ENCODE data around the gene FMO1.

FMO1 gene
- total RNA-seq: 0 reads per million in 9 experiments

GRCh38 chr1:171248302-171248701 lies at the start of gene FMO1:
FMO1 (plus strand) TSS chr1:171248494; CDS start chr1:171258088, 9,594 bp downstream.
- no peak for ATAC-seq (replicated peaks)
- H3K9me3 Mint-ChIP-seq: no peaks in the 10 kb centered on the region
- DNase-seq: no peak
- H3K27ac Mint-ChIP-seq: no peak within 1 kb of the TSS
- H3K4me3 Mint-ChIP-seq: no peak within 1 kb of the TSS
- no peaks in the 10 kb centered on the region for H3K36me3 Mint-ChIP-seq (ENCODE audit: insufficient read depth)
- H3K27me3 Mint-ChIP-seq: peaks cover 47 to 52% of the 10 kb centered on the region in 2 donors
- H3K4me1 Mint-ChIP-seq (ENCODE audit: low read depth in 2 of 2): peaks cover 9% of the 10 kb centered on the region in 2 donors

GRCh38 chr1:171204296-171204695 lies 44.0 kb upstream of the FMO1 start:
- H3K36me3 Mint-ChIP-seq (ENCODE audit: insufficient read depth): no peaks in the 10 kb centered on the region
- H3K4me1 Mint-ChIP-seq (ENCODE audit: low read depth in 2 of 2): no peaks in the 10 kb centered on the region
- H3K27ac Mint-ChIP-seq: no peak overlapping the region
- H3K4me3 Mint-ChIP-seq: no peak overlapping the region
- peaks cover 31 to 60% of the 10 kb centered on the region in 2 donors for H3K27me3 Mint-ChIP-seq
- H3K9me3 Mint-ChIP-seq: no peaks in the 10 kb centered on the region
- DNase-seq (no peak), ATAC-seq (replicated peaks) (no peak)

GRCh38 chr1:171206204-171206977 lies 41.9 kb upstream of the FMO1 start:
- ATAC-seq (replicated peaks): no peak
- H3K27ac Mint-ChIP-seq: no peak overlapping the region
- peaks cover 31 to 54% of the 10 kb centered on the region in 2 donors for H3K27me3 Mint-ChIP-seq
- DNase-seq: no peak
- no peak overlapping the region for H3K4me3 Mint-ChIP-seq
- no peaks in the 10 kb centered on the region for H3K4me1 Mint-ChIP-seq (ENCODE audit: low read depth in 2 of 2)
- no peaks in the 10 kb centered on the region for H3K9me3 Mint-ChIP-seq
- no peaks in the 10 kb centered on the region for H3K36me3 Mint-ChIP-seq (ENCODE audit: insufficient read depth)

- no peak overlapping the region for H3K27ac Mint-ChIP-seq
- H3K36me3 Mint-ChIP-seq (ENCODE audit: insufficient read depth): no peaks in the 10 kb centered on the region
- no peak for ATAC-seq (replicated peaks)
- H3K9me3 Mint-ChIP-seq: no peaks in the 10 kb centered on the region
- peaks cover 31 to 54% of the 10 kb centered on the region in 2 donors for H3K27me3 Mint-ChIP-seq
- no peaks in the 10 kb centered on the region for H3K4me1 Mint-ChIP-seq (ENCODE audit: low read depth in 2 of 2)
- no peak for DNase-seq
- H3K4me3 Mint-ChIP-seq: no peak overlapping the region
Measured at GRCh38 chr1:171206978-171207355, 41.3 kb upstream of the FMO1 start.

- no peak for DNase-seq
- Mint-ChIP-seq H3K27ac (no peak overlapping the region), H3K9me3 (no peaks in the 10 kb centered on the region), H3K36me3 (ENCODE audit: insufficient read depth) (no peaks in the 10 kb centered on the region), H3K4me1 (ENCODE audit: low read depth in 2 of 2) (no peaks in the 10 kb centered on the region), H3K27me3 (peaks cover 31 to 52% of the 10 kb centered on the region in 2 donors), H3K4me3 (no peak overlapping the region)
- ATAC-seq (replicated peaks): no peak
Measured at GRCh38 chr1:171207377-171207776, 40.9 kb upstream of the FMO1 start.

GRCh38 chr1:171210355-171210754 lies 37.9 kb upstream of the FMO1 start:
- H3K27me3 Mint-ChIP-seq: peaks cover 29 to 43% of the 10 kb centered on the region in 2 donors
- H3K4me1 Mint-ChIP-seq (ENCODE audit: low read depth in 2 of 2): no peaks in the 10 kb centered on the region
- no peaks in the 10 kb centered on the region for H3K9me3 Mint-ChIP-seq
- no peak overlapping the region for H3K27ac Mint-ChIP-seq
- no peak overlapping the region for H3K4me3 Mint-ChIP-seq
- ATAC-seq (replicated peaks) (no peak), DNase-seq (no peak)
- no peaks in the 10 kb centered on the region for H3K36me3 Mint-ChIP-seq (ENCODE audit: insufficient read depth)

GRCh38 chr1:171212607-171213351 lies 35.5 kb upstream of the FMO1 start:
- Mint-ChIP-seq H3K36me3 (ENCODE audit: insufficient read depth) (no peaks in the 10 kb centered on the region), H3K4me3 (no peak overlapping the region), H3K27ac (no peak overlapping the region), H3K9me3 (no peaks in the 10 kb centered on the region), H3K27me3 (peaks cover 6 to 21% of the 10 kb centered on the region in 2 donors), H3K4me1 (ENCODE audit: low read depth in 2 of 2) (no peaks in the 10 kb centered on the region)
- no peak for DNase-seq
- no peak for ATAC-seq (replicated peaks)

- Mint-ChIP-seq H3K36me3 (ENCODE audit: insufficient read depth) (peaks cover 2% of the 10 kb centered on the region), H3K9me3 (no peaks in the 10 kb centered on the region), H3K4me1 (ENCODE audit: low read depth in 2 of 2) (no peaks in the 10 kb centered on the region), H3K4me3 (no peak overlapping the region), H3K27me3 (peaks cover 5 to 21% of the 10 kb centered on the region in 2 donors), H3K27ac (no peak overlapping the region)
- ATAC-seq (replicated peaks): no peak
- no peak for DNase-seq
Measured at GRCh38 chr1:171213559-171214454, 34.5 kb upstream of the FMO1 start.

GRCh38 chr1:171217658-171218443 lies 30.4 kb upstream of the FMO1 start:
- H3K9me3 Mint-ChIP-seq: no peaks in the 10 kb centered on the region
- peaks cover 6 to 24% of the 10 kb centered on the region in 2 donors for H3K27me3 Mint-ChIP-seq
- H3K36me3 Mint-ChIP-seq (ENCODE audit: insufficient read depth): peaks cover 2% of the 10 kb centered on the region
- no peak for DNase-seq
- peaks cover 0 to 2% of the 10 kb centered on the region in 2 donors for H3K4me1 Mint-ChIP-seq (ENCODE audit: low read depth in 2 of 2)
- no peak for ATAC-seq (replicated peaks)
- no peak overlapping the region for H3K27ac Mint-ChIP-seq
- no peak overlapping the region for H3K4me3 Mint-ChIP-seq

- DNase-seq: no peak
- H3K9me3 Mint-ChIP-seq: no peaks in the 10 kb centered on the region
- no peak for ATAC-seq (replicated peaks)
- peaks cover 0 to 2% of the 10 kb centered on the region in 2 donors for H3K4me1 Mint-ChIP-seq (ENCODE audit: low read depth in 2 of 2)
- H3K27ac Mint-ChIP-seq: no peak overlapping the region
- H3K36me3 Mint-ChIP-seq (ENCODE audit: insufficient read depth): peaks cover 2% of the 10 kb centered on the region
- no peak overlapping the region for H3K4me3 Mint-ChIP-seq
- H3K27me3 Mint-ChIP-seq: peaks cover 6 to 22% of the 10 kb centered on the region in 2 donors
Measured at GRCh38 chr1:171218661-171219060, 29.6 kb upstream of the FMO1 start.

- peaks cover 6 to 16% of the 10 kb centered on the region in 2 donors for H3K27me3 Mint-ChIP-seq
- no peak overlapping the region for H3K27ac Mint-ChIP-seq
- DNase-seq (no peak), ATAC-seq (replicated peaks) (no peak)
- H3K36me3 Mint-ChIP-seq (ENCODE audit: insufficient read depth): peaks cover 2% of the 10 kb centered on the region
- H3K9me3 Mint-ChIP-seq: no peaks in the 10 kb centered on the region
- no peak overlapping the region for H3K4me3 Mint-ChIP-seq
- H3K4me1 Mint-ChIP-seq (ENCODE audit: low read depth in 2 of 2): peaks cover 0 to 2% of the 10 kb centered on the region in 2 donors
Measured at GRCh38 chr1:171219346-171220080, 28.8 kb upstream of the FMO1 start.

GRCh38 chr1:171220081-171220420 lies 28.2 kb upstream of the FMO1 start:
- H3K9me3 Mint-ChIP-seq: no peaks in the 10 kb centered on the region
- H3K36me3 Mint-ChIP-seq (ENCODE audit: insufficient read depth): peaks cover 2% of the 10 kb centered on the region
- ATAC-seq (replicated peaks): no peak
- H3K27ac Mint-ChIP-seq: no peak overlapping the region
- H3K27me3 Mint-ChIP-seq: peaks cover 6 to 16% of the 10 kb centered on the region in 2 donors
- no peak overlapping the region for H3K4me3 Mint-ChIP-seq
- DNase-seq: no peak
- peaks cover 0 to 2% of the 10 kb centered on the region in 2 donors for H3K4me1 Mint-ChIP-seq (ENCODE audit: low read depth in 2 of 2)

Measured in effector memory CD8-positive, alpha-beta T cell (primary cell).